Measurements from ENCODE around the gene NXN. TPM values are rescaled to one million over a fixed set of nuclear protein-coding genes. Genes with fewer than 3 reads are reported as not detected.
"Not testable (repeated sequence)": the region's sequence is repeated elsewhere in the genome, so short reads cannot be mapped to it uniquely, and the experiment has no call there.

Gene NXN
- total RNA-seq, 1 experiment from 2014 or later = 57.3 TPM

- no peak for DNase-seq (ENCODE audit: unreplicated experiment)
These were observed 21.6 kb downstream of the NXN start for GRCh38 chr17:957856-958421.

DNA sequence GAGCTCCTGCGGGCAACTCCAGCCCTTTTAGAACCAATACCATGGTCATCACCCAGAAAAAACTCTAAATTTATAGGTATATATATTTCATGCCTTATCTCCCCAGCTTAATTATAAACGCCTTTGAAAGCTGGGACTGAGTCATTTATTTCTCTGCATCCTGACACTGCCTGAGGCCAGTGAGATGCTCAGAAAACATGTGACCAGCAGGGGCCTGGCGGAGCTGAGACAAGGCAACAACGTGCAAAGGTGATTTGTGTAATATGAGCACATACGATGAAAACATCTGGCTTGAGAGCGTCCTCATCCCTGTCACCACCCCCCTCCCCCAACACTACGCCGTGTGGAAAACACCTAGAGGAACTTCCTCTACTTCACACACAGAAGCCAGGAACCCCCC, 22.7 kb downstream of the NXN start:
- TF ChIP-seq, protein P1, sequence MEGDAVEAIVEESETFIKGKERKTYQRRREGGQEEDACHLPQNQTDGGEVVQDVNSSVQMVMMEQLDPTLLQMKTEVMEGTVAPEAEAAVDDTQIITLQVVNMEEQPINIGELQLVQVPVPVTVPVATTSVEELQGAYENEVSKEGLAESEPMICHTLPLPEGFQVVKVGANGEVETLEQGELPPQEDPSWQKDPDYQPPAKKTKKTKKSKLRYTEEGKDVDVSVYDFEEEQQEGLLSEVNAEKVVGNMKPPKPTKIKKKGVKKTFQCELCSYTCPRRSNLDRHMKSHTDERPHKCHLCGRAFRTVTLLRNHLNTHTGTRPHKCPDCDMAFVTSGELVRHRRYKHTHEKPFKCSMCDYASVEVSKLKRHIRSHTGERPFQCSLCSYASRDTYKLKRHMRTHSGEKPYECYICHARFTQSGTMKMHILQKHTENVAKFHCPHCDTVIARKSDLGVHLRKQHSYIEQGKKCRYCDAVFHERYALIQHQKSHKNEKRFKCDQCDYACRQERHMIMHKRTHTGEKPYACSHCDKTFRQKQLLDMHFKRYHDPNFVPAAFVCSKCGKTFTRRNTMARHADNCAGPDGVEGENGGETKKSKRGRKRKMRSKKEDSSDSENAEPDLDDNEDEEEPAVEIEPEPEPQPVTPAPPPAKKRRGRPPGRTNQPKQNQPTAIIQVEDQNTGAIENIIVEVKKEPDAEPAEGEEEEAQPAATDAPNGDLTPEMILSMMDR (IDR thresholded peaks at IDR 0.05; ENCODE audit: unreplicated experiment) = no peak
- H3K4me1 Mint-ChIP-seq (ENCODE audit: insufficient read depth, unreplicated experiment) = peaks cover 6% of the 10 kb centered on the region
- ChIA-PET POLR2A (interaction anchor here (0.7 to 4.3 kb wide), 13 partner anchors 9 to 77 kb away, joined by 3 to 22 read pairs (median 4); partner anchors contain the start of gene NXN), CTCF (interaction anchor here (0.6 to 1.1 kb wide), 2 partner anchors 29 to 229 kb away, joined by 3 read pairs; no protein-coding TSS in a partner anchor)
- H3K27me3 Mint-ChIP-seq (ENCODE audit: insufficient read depth, unreplicated experiment) = no peaks in the 10 kb centered on the region
- no peaks in the 10 kb centered on the region for H3K9me3 Mint-ChIP-seq (ENCODE audit: unreplicated experiment)
- no peak overlapping the region for H3K4me3 Mint-ChIP-seq (ENCODE audit: unreplicated experiment)
- intact Hi-C loops (cut with micrococcal nuclease) = no loop called here
- no TSS peak for BruUV-seq (replicated peaks)
- peaks cover 20% of the 10 kb centered on the region for H3K36me3 Mint-ChIP-seq (ENCODE audit: insufficient read depth, unreplicated experiment)
- peak; percentile 76 for DNase-seq (ENCODE audit: unreplicated experiment)
- H3K27ac Mint-ChIP-seq (ENCODE audit: low read depth, unreplicated experiment) = peak overlapping the region; percentile 35

More at GRCh38 chr17:957856-958421, 21.6 kb downstream of the NXN start:
- BruUV-seq (replicated peaks) = no TSS peak
- H3K36me3 Mint-ChIP-seq (ENCODE audit: insufficient read depth, unreplicated experiment) = peaks cover 16% of the 10 kb centered on the region
- no peaks in the 10 kb centered on the region for H3K27me3 Mint-ChIP-seq (ENCODE audit: insufficient read depth, unreplicated experiment)
- no peaks in the 10 kb centered on the region for H3K9me3 Mint-ChIP-seq (ENCODE audit: unreplicated experiment)
- intact Hi-C loops (cut with micrococcal nuclease) = no loop called here
- ChIA-PET CTCF (interaction anchor here (0.6 to 1.0 kb wide), 3 partner anchors 38 to 104 kb away, joined by 3 read pairs; no protein-coding TSS in a partner anchor), POLR2A (interaction anchor here (0.7 to 4.3 kb wide), 5 partner anchors 15 to 547 kb away, joined by 3 to 22 read pairs (median 4); a partner anchor contains a TSS)
- H3K4me3 Mint-ChIP-seq (ENCODE audit: unreplicated experiment) = no peak overlapping the region
- no peak overlapping the region for H3K27ac Mint-ChIP-seq (ENCODE audit: low read depth, unreplicated experiment)
- TF ChIP-seq, protein P1 (IDR thresholded peaks at IDR 0.05; ENCODE audit: unreplicated experiment) = no peak
- peaks cover 6% of the 10 kb centered on the region for H3K4me1 Mint-ChIP-seq (ENCODE audit: insufficient read depth, unreplicated experiment)

- H3K4me3 Mint-ChIP-seq (ENCODE audit: unreplicated experiment) = no peak overlapping the region
- H3K27ac Mint-ChIP-seq (ENCODE audit: low read depth, unreplicated experiment) = no peak overlapping the region
- H3K36me3 Mint-ChIP-seq (ENCODE audit: insufficient read depth, unreplicated experiment) = peaks cover 18% of the 10 kb centered on the region
- BruUV-seq (replicated peaks) = no TSS peak
- ChIA-PET CTCF (no interaction called here), POLR2A (interaction anchor here (0.7 to 1.4 kb wide), 2 partner anchors 11 to 27 kb away, joined by 3 to 4 read pairs; no protein-coding TSS in a partner anchor)
- intact Hi-C loops (cut with micrococcal nuclease) = no loop called here
- peaks cover 11% of the 10 kb centered on the region for H3K4me1 Mint-ChIP-seq (ENCODE audit: insufficient read depth, unreplicated experiment)
- TF ChIP-seq, protein P1 (IDR thresholded peaks at IDR 0.05; ENCODE audit: unreplicated experiment) = no peak
- H3K27me3 Mint-ChIP-seq (ENCODE audit: insufficient read depth, unreplicated experiment) = no peaks in the 10 kb centered on the region
- DNase-seq (ENCODE audit: unreplicated experiment) = no peak
- no peaks in the 10 kb centered on the region for H3K9me3 Mint-ChIP-seq (ENCODE audit: unreplicated experiment)
These were observed 25.0 kb downstream of the NXN start for GRCh38 chr17:954431-955164.

DNA sequence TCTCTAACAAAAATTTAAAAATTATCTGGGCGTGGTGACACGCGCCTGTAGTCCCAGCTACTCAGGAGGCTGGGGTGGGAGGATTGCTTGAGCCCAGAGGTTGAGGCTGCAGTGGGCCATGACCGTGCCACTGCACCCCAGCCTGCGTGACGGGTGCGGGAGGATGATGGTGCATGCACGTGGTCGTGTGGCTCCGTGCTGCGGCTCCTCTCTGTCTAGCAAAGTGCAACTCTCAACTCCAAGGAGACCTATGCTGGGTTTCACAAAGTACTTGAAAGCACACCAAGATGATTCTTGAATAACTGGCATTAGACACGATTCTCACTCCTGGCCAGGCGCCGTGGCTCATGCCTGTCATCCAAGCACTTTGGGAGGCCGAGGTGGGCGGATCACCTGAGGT, 25.8 kb downstream of the NXN start:
- Mint-ChIP-seq H3K27me3 (ENCODE audit: insufficient read depth, unreplicated experiment) (no peaks in the 10 kb centered on the region), H3K9me3 (ENCODE audit: unreplicated experiment) (no peaks in the 10 kb centered on the region), H3K36me3 (ENCODE audit: insufficient read depth, unreplicated experiment) (peaks cover 13% of the 10 kb centered on the region), H3K4me3 (ENCODE audit: unreplicated experiment) (no peak overlapping the region), H3K27ac (ENCODE audit: low read depth, unreplicated experiment) (no peak overlapping the region), H3K4me1 (ENCODE audit: insufficient read depth, unreplicated experiment) (peaks cover 11% of the 10 kb centered on the region)
- ChIA-PET POLR2A (interaction anchor here (1.0 to 1.4 kb wide), 2 partner anchors 26 to 48 kb away, joined by 3 read pairs; no protein-coding TSS in a partner anchor), CTCF (no interaction called here)
- intact Hi-C loops (cut with micrococcal nuclease) = no loop called here
- no peak for DNase-seq (ENCODE audit: unreplicated experiment)
- TF ChIP-seq, protein P1 (IDR thresholded peaks at IDR 0.05; ENCODE audit: unreplicated experiment) = no peak
- BruUV-seq (replicated peaks) = no TSS peak

DNA sequence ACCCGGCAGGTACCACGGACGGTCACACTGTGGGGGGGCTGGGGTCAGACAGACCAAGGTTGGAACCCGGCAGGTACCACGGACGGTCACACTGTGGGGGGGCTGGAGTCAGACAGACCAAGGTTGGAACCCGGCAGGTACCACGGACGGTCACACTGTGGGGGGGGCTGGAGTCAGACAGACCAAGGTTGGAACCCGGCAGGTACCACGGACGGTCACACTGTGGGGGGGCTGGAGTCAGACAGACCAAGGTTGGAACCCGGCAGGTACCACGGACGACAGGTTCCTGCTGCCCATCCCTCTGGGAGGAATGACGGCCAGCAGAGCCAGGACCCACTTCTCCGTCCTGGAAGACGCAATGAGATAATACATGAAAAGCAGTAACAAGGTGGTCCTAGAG, 27.0 kb downstream of the NXN start:
- BruUV-seq (replicated peaks) = not testable (repeated sequence)

More for the DNA sequence above, 27.0 kb downstream of the NXN start:
- H3K27ac Mint-ChIP-seq (ENCODE audit: low read depth, unreplicated experiment); intact Hi-C loops (cut with micrococcal nuclease); H3K9me3 Mint-ChIP-seq (ENCODE audit: unreplicated experiment); H3K27me3 Mint-ChIP-seq (ENCODE audit: insufficient read depth, unreplicated experiment); CTCF ChIA-PET; DNase-seq (ENCODE audit: unreplicated experiment); POLR2A ChIA-PET; H3K4me3 Mint-ChIP-seq (ENCODE audit: unreplicated experiment): not testable (repeated sequence)
- Mint-ChIP-seq H3K36me3 (ENCODE audit: insufficient read depth, unreplicated experiment) (peaks cover 13% of the 10 kb centered on the region), H3K4me1 (ENCODE audit: insufficient read depth, unreplicated experiment) (peaks cover 11% of the 10 kb centered on the region)
